GM12878 (cell line): ENCODE data around the gene CEACAM8. TPM values are rescaled to one million over a fixed set of nuclear protein-coding genes. Genes with fewer than 3 reads are reported as not detected.

Experiments used
- ATAC-seq: fragments of 200-7000 bp; cut with Tn5 transposase; 3 replicates; pipeline ENCODE4 v1.9.1; 2020; ENCODE audit warnings: mild to moderate bottlenecking, moderate library complexity
- BruUV-seq: library from RNA; stranded (reverse); fragments of 400-500 nt; replicated peaks from 2 replicates; lab custom pipeline; 2021; lab: Mats Ljungman, UMichigan
- CTCF ChIA-PET: fragments of 300-600 bp; sonication (Branson Sonifier 250); formaldehyde crosslinking; extraction: SDS; loops from one replicate; lab custom pipeline; 2021; ENCODE audit warnings: inconsistent platforms; lab: Yijun Ruan, JAX
- POLR2A ChIA-PET: fragments of 350-600 bp; formaldehyde crosslinking; extraction: SDS; loops from one replicate; lab custom pipeline; 2021; ENCODE audit warnings: inconsistent platforms; lab: Charles Lee
- RAD21 ChIA-PET: fragments of 300-600 bp; sonication (Branson Sonifier 250); formaldehyde crosslinking; loops from one replicate; lab custom pipeline; 2023; ENCODE audit warnings: antibody characterized with exemption; ENCODE audit not compliant: unreplicated experiment; lab: Charles Lee
- SMC1A ChIA-PET: fragments of 300-600 bp; sonication (Branson Sonifier 250); formaldehyde crosslinking; loops from one replicate; lab custom pipeline; 2023; ENCODE audit not compliant: unreplicated experiment, uncharacterized antibody; lab: Charles Lee
- DNase-seq: peaks from one replicate; pipeline ENCODE4 v3.0.0-alpha.2; 2011; ENCODE audit warnings: low read depth, low spot score
- FAIRE-seq: peaks from 3 replicates; lab custom pipeline; 2011; peaks lifted over from hg19 to GRCh38; lab: Jason Lieb, UNC
- H2AFZ ChIP-seq: 2 replicates; pipeline ENCODE4 v1.6.0; 2011; ENCODE audit warnings: low read depth, low read length, control low read depth; ENCODE audit not compliant: control insufficient read depth
- H3K27ac ChIP-seq: 2 replicates; pipeline ENCODE4 v1.5.1; 2011; ENCODE audit warnings: control low read depth; ENCODE audit not compliant: control insufficient read depth, insufficient read depth
- H3K27me3 ChIP-seq, 2 experiments: replicated peaks in 1 of 2; 2 replicates each; pipeline versions ENCODE4 v1.6.0 to v1.6.1; 2011; ENCODE audit warnings: low read length in 1 of 2; ENCODE audit not compliant: control insufficient read depth in 2 of 2, insufficient read depth in 2 of 2
- H3K36me3 ChIP-seq, 2 experiments: 2 replicates each; pipeline ENCODE4 v1.5.1; 2011; ENCODE audit warnings: low read length in 1 of 2; ENCODE audit not compliant: control insufficient read depth in 2 of 2, insufficient read depth in 2 of 2
- H3K4me1 ChIP-seq: 2 replicates; pipeline ENCODE4 v1.6.1; 2011; ENCODE audit warnings: mild to moderate bottlenecking, low read length, moderate library complexity, mixed read lengths; ENCODE audit not compliant: control insufficient read depth, insufficient read depth
- H3K4me2 ChIP-seq: 2 replicates; pipeline ENCODE4 v1.6.0; 2011; ENCODE audit warnings: control low read depth; ENCODE audit not compliant: control insufficient read depth, insufficient read depth
- H3K4me3 ChIP-seq: fragments of 200-600 bp; sonication (generic); 2 replicates; pipeline ENCODE4 v1.5.1; 2016
- H3K79me2 ChIP-seq: 2 replicates; pipeline ENCODE4 v1.6.0; 2011; ENCODE audit warnings: low read length; ENCODE audit not compliant: control insufficient read depth, insufficient read depth
- H3K9ac ChIP-seq: 2 replicates; pipeline ENCODE4 v1.8.0; 2011; ENCODE audit warnings: low read length, control low read depth, mixed read lengths; ENCODE audit not compliant: control insufficient read depth, insufficient read depth
- H3K9me3 ChIP-seq: replicated peaks from 3 replicates; pipeline ENCODE4 v1.5.1; 2011; ENCODE audit warnings: mild to moderate bottlenecking, low read length; ENCODE audit not compliant: control insufficient read depth, insufficient read depth
- H4K20me1 ChIP-seq: 2 replicates; pipeline ENCODE4 v1.6.0; 2011; ENCODE audit not compliant: control insufficient read depth, insufficient read depth
- ASH2L ChIP-seq: fragments of 300-600, 200-600 bp; sonication (generic); IDR thresholded peaks from 2 replicates; pipeline ENCODE4 v1.6.1; 2017; ENCODE audit warnings: low read depth, mild to moderate bottlenecking, borderline replicate concordance
- BRCA1 ChIP-seq: IDR thresholded peaks from 2 replicates; pipeline ENCODE4 v1.6.1; 2011; ENCODE audit warnings: low read depth, low read length, improper control_type of control experiment
- CBX3 ChIP-seq: fragments of 200-600 bp; sonication (generic); IDR thresholded peaks from 2 replicates; pipeline ENCODE4 v1.6.1; 2016; ENCODE audit warnings: low read depth, borderline replicate concordance
- CBX5 ChIP-seq: sonication (generic); IDR thresholded peaks from 2 replicates; pipeline ENCODE4 v1.6.1; 2016; ENCODE audit warnings: low read depth, moderate library complexity, mild to moderate bottlenecking, inconsistent platforms
- CEBPB ChIP-seq, 2 experiments: fragments of 150-350 bp in 1 of 2; IDR thresholded peaks; 2 replicates each; pipeline ENCODE4 v1.6.1; 2012 to 2014; ENCODE audit warnings: low read depth in 2 of 2, low read length in 2 of 2, borderline replicate concordance in 1 of 2, inconsistent platforms in 1 of 2
- E4F1 ChIP-seq: fragments of 450-650 bp; IDR thresholded peaks from 2 replicates; pipeline ENCODE4 v1.6.1; 2018; ENCODE audit warnings: borderline replicate concordance, mild to moderate bottlenecking; ENCODE audit not compliant: partially characterized antibody
- FOXK2 ChIP-seq: fragments of 450-650 bp; IDR thresholded peaks from 2 replicates; pipeline ENCODE4 v1.6.1; 2017; ENCODE audit warnings: mild to moderate bottlenecking, moderate library complexity
- NRF1 ChIP-seq: conservative IDR thresholded peaks from 2 replicates; pipeline ENCODE4 v1.6.1; 2011; ENCODE audit warnings: mild to moderate bottlenecking, low read depth, low read length, improper control_type of control experiment
- POU2F2 ChIP-seq: IDR thresholded peaks from 3 replicates; pipeline ENCODE4 v1.6.1; 2011; ENCODE audit warnings: low read depth, mild to moderate bottlenecking, low read length, borderline replicate concordance
- SIX5 ChIP-seq: IDR thresholded peaks from 2 replicates; pipeline ENCODE4 v1.6.1; 2011; ENCODE audit warnings: mild to moderate bottlenecking, low read depth, low read length, moderate library complexity; ENCODE audit not compliant: severe bottlenecking
- TCF7 ChIP-seq: IDR thresholded peaks from 2 replicates; pipeline ENCODE4 v1.6.1; 2014; ENCODE audit warnings: antibody characterized with exemption, borderline replicate concordance
- YBX1 ChIP-seq: fragments of 450-650 bp; IDR thresholded peaks from 2 replicates; pipeline ENCODE4 v1.6.1; 2016; ENCODE audit warnings: antibody characterized with exemption
- YY1 ChIP-seq: IDR thresholded peaks from 2 replicates; pipeline ENCODE4 v1.6.1; 2011; ENCODE audit warnings: low read depth, mild to moderate bottlenecking, low read length
- ZNF217 ChIP-seq: fragments of 450-650 bp; IDR thresholded peaks from 2 replicates; pipeline ENCODE4 v1.6.1; 2017; ENCODE audit warnings: antibody characterized with exemption, mild to moderate bottlenecking
- WGBS: methylation state at CpG from one replicate; pipeline ENCODE4 v1.1.6; 2016; ENCODE audit warnings: low lambda C conversion rate; ENCODE audit not compliant: insufficient replicate concordance, insufficient coverage; ENCODE audit errors: missing lambda C conversion rate; 5-methylcytosine and 5-hydroxymethylcytosine counted together
- in situ Hi-C: fragments of 300-500 bp; cut with MboI; formaldehyde crosslinking; loops from 9 replicates; pipeline ENCODE4 v1.14.3; 2018; ENCODE audit warnings: mixed read lengths
- intact Hi-C: fragments of 100-400 bp; cut with micrococcal nuclease; formaldehyde crosslinking; loops from one replicate; pipeline ENCODE4 v1.14.2; 2022; ENCODE audit not compliant: unreplicated experiment
- polyA plus RNA-seq, 11 experiments: library from polyadenylated mRNA; depleted of rRNA in 4 of 11; unstranded in 6 of 11; stranded (reverse) in 5 of 11; fragments of >200 nt; fragmentation: Nextera tagmentation in 4 of 11; fragmentation: Illumina TruSeq in 1 of 11; extraction: Ambion mirVana in 4 of 11; extraction: Trizol in 1 of 11; gene quantifications; 1 replicate in 1 of 11; 2 replicates in 10 of 11; pipeline versions ENCODE4 v1.2.1 to v1.2.3, GENCODE V29; 2011 to 2016; ENCODE audit warnings: inconsistent platforms in 2 of 11, missing spikeins in 2 of 11, low read depth in 1 of 11
- total RNA-seq, 4 experiments: library from RNA; depleted of rRNA in 3 of 4; stranded (reverse); fragments of >200 nt in 3 of 4; fragmentation: Illumina TruSeq in 1 of 4; extraction: Trizol in 1 of 4; gene quantifications; 2 replicates each; pipeline versions ENCODE4 v1.2.1 to v1.2.3, GENCODE V29; 2013 to 2021
- TF ChIP-seq, protein P1 (sequence below): fragments of 150-350 bp; IDR thresholded peaks from 2 replicates; pipeline ENCODE4 v1.6.1; 2014; ENCODE audit warnings: mild to moderate bottlenecking, low read depth, low read length
- TF ChIP-seq, protein P2 (sequence below): fragments of 450-650 bp; IDR thresholded peaks from 2 replicates; pipeline ENCODE4 v1.6.1; 2016; ENCODE audit warnings: mild to moderate bottlenecking

The CEACAM8 gene
- total and polyA plus RNA-seq, 10 of the 15 experiments (the other 5 are each of a cell fraction or from before 2014, with no cell fraction given): 0.06 TPM; not detected in 9

DNA sequence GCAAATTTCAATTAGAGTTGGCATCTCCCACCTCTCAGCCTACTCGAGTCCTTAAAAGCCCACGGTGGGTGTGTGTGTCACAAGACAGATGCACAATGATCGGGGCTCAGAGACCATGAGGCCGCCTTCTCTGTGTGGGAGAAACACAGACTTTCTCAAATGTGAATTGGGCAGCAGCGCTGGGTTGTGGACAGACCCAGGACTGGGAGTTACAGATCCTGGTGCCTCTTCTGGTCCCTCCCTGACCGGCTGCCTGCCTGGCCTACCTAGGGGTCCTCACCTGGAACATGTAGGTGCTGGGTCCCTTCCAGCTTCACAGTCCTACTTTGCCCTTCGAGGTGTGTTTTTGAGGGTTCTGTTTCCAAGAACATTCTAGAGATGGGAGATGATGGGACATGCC lies 4.9 kb downstream of the CEACAM8 start:
- no peak for FAIRE-seq
- 26% methylated on average over 7 of the region's 7 CpGs for WGBS
- SMC1A ChIA-PET: no interaction called here
- Histone ChIP-seq H3K4me3 (no peak overlapping the region), H3K4me1 (no peaks in the 10 kb centered on the region), H3K27ac (no peak overlapping the region), H3K4me2 (no peak overlapping the region), H3K9me3 (no peaks in the 10 kb centered on the region), H2AFZ (no peak overlapping the region), H3K27me3 (no peaks in the 10 kb centered on the region; a peak in 1 of 4 replicates), H4K20me1 (no peaks in the 10 kb centered on the region), H3K79me2 (no peaks in the 10 kb centered on the region), H3K36me3 (no peaks in the 10 kb centered on the region), H3K9ac (no peak overlapping the region)
- ATAC-seq: no peak
- in situ Hi-C loops: no loop called here
- RAD21 ChIA-PET: no interaction called here
- TF ChIP-seq ASH2L (no peak), FOXK2 (no peak), SIX5 (no peak), E4F1 (no peak), YY1 (no peak), NRF1 (no peak), CBX3 (no peak), YBX1 (no peak), ZNF217 (no peak), CEBPB (IDR thresholded peaks at IDR 0.05; ENCODE audit: borderline replicate concordance in 1 of 2, low read depth in 2 of 2, low read length in 2 of 2) (no peak), CBX5 (no peak), POU2F2 (no peak), TCF7 (no peak), BRCA1 (no peak)
- TF ChIP-seq, protein P1, sequence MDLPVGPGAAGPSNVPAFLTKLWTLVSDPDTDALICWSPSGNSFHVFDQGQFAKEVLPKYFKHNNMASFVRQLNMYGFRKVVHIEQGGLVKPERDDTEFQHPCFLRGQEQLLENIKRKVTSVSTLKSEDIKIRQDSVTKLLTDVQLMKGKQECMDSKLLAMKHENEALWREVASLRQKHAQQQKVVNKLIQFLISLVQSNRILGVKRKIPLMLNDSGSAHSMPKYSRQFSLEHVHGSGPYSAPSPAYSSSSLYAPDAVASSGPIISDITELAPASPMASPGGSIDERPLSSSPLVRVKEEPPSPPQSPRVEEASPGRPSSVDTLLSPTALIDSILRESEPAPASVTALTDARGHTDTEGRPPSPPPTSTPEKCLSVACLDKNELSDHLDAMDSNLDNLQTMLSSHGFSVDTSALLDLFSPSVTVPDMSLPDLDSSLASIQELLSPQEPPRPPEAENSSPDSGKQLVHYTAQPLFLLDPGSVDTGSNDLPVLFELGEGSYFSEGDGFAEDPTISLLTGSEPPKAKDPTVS: no peak
- TF ChIP-seq, protein P2, sequence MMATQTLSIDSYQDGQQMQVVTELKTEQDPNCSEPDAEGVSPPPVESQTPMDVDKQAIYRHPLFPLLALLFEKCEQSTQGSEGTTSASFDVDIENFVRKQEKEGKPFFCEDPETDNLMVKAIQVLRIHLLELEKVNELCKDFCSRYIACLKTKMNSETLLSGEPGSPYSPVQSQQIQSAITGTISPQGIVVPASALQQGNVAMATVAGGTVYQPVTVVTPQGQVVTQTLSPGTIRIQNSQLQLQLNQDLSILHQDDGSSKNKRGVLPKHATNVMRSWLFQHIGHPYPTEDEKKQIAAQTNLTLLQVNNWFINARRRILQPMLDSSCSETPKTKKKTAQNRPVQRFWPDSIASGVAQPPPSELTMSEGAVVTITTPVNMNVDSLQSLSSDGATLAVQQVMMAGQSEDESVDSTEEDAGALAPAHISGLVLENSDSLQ: no peak
- intact Hi-C loops: no loop called here
- no peak for DNase-seq
- POLR2A ChIA-PET: no interaction called here
- no TSS peak for BruUV-seq
- CTCF ChIA-PET: interaction anchor here (1.0 kb wide), 1 partner anchor 16 kb away, joined by 3 read pairs; no protein-coding TSS in a partner anchor
